Measurements from ENCODE around the gene SHC1.

Gene SHC1

DNA sequence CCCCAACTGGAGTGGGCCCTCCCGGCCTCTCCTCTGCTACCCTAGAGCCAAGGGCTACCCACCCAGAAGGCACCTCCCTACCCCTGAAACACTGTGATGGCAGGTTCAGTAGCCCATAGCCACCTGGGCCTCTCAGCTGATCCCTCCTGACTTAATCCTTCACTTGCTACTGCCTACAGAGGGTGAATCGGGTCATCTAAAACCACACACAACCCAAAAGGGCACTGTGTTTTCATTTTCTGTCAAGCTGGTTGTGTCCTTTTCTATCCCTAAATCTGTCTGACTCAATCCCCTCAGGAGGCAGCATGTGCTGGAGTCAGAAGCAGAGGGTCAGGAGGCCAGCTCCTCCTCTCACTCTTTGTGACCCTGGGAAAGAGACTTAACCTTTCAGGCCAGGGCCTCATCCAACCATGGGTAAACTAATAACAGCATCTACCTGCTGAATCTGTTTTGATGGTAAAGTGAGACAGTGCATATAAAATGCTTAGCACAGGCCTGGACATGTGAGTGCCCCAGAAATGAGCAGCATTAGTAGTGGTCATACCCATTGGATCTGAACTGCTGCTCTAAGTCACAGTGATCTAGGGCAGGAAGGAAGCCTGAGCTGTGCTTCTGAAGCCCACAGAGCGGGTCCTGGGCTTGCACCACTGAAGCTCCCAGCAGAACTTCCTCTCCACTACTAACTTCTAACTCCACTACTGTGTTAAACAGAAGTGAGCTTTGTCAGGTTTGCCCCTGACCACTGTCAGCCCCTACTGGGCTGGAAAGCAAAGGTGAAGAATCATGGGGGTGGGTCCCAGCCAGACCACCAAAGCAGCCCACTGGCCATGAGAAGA lies 45.0 kb downstream of the SHC1 start:
- H3K27ac ChIP-seq, result no peak overlapping the region
- H3K9me3 ChIP-seq (ENCODE audit: low read depth, low read length), result no peaks in the 10 kb centered on the region
- no peak overlapping the region for H3K4me3 ChIP-seq
- DNase-seq (ENCODE audit: low read depth, low spot score), result no peak
- no peak overlapping the region for H3K9ac ChIP-seq (ENCODE audit: insufficient read length)
- peaks cover 36% of the 10 kb centered on the region; the same call in 1 of the 2 replicates for H3K36me3 ChIP-seq (ENCODE audit: insufficient read depth, low read length)
- no peak for TF ChIP-seq POLR2AphosphoS5 (IDR thresholded peaks at IDR 0.05; ENCODE audit: borderline replicate concordance, low read depth, low read length)
- no peak for TF ChIP-seq EZH2 (IDR thresholded peaks at IDR 0.05)
- TF ChIP-seq FOXP2 (optimal IDR thresholded peaks at IDR 0.05; ENCODE audit: control extremely low read depth, extremely low read length, insufficient read depth), result no peak

DNA sequence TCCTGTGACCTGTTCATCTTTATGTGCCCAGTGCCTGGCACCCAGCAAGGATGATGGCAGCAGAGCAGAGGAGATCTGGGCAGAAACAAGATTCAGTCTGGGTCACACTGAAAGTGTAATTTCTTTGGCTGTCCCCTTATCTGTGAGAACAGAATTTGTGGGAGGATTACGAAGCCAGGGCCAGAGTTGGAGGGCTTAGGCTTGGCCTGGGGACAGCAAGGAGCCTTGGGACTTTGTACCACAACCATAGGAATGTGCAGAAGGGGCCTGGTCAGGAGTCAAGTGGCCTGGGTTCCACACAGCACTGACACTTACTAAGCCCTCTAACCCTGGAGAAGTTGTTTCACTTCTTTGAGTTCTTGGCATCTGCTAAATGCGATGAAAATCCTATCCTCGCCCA lies 46.9 kb downstream of the SHC1 start:
- H3K4me3 ChIP-seq, result no peak overlapping the region
- peaks cover 31% of the 10 kb centered on the region; the same call in 1 of the 2 replicates for H3K36me3 ChIP-seq (ENCODE audit: insufficient read depth, low read length)
- no peak overlapping the region for H3K27ac ChIP-seq
- H3K9ac ChIP-seq (ENCODE audit: insufficient read length), result no peak overlapping the region
- no peaks in the 10 kb centered on the region for H3K9me3 ChIP-seq (ENCODE audit: low read depth, low read length)
- TF ChIP-seq EZH2 (IDR thresholded peaks at IDR 0.05) (no peak), POLR2AphosphoS5 (IDR thresholded peaks at IDR 0.05; ENCODE audit: borderline replicate concordance, low read depth, low read length) (no peak), FOXP2 (optimal IDR thresholded peaks at IDR 0.05; ENCODE audit: control extremely low read depth, extremely low read length, insufficient read depth) (no peak)
- no peak for DNase-seq (ENCODE audit: low read depth, low spot score)

DNA sequence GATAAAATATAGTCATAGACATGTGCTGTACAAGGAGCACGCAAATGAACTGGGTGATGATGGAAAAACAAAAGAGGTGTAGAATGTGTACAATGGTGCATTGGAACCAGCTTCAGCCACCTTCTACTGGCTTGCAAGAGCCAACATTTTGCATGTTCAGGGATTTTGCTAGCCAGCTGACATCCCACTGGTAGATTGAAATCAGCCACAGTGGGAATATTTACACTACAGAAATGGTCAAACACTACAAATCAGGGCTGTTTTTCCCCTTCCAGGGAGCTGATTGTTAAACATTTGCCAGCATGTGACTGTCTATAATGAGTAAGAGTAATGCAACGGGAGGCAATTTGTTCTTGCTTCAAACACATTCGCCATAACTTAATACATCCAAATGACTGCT lies 57.3 kb downstream of the SHC1 start:
- H3K4me3 ChIP-seq, result no peak overlapping the region
- H3K9me3 ChIP-seq (ENCODE audit: low read depth, low read length), result no peaks in the 10 kb centered on the region
- TF ChIP-seq POLR2AphosphoS5 (IDR thresholded peaks at IDR 0.05; ENCODE audit: borderline replicate concordance, low read depth, low read length), result no peak
- TF ChIP-seq FOXP2 (optimal IDR thresholded peaks at IDR 0.05; ENCODE audit: control extremely low read depth, extremely low read length, insufficient read depth), result no peak
- no peak for TF ChIP-seq EZH2 (IDR thresholded peaks at IDR 0.05)
- H3K36me3 ChIP-seq (ENCODE audit: insufficient read depth, low read length), result no peaks in the 10 kb centered on the region
- no peak overlapping the region for H3K27ac ChIP-seq
- no peak overlapping the region for H3K9ac ChIP-seq (ENCODE audit: insufficient read length)
- no peak for DNase-seq (ENCODE audit: low read depth, low spot score)

DNA sequence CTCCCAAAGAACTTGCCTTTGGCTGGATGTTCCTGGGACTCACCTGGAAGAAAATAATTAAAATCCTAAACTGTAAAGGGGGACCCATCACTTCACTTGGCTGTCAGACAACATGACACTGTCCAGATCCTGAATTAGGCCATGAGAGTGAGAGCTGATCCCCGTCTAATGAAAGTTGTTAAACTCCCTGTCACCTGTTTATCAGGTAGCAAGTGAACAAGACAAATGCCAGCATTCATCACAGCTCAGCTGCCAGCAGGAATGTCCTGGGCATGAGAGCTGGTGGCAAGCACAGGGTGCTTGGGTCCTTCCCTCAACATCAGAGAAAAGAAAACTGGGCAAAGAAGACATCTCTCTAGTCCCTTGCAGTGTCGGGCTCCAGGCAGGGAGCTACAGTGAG lies 57.8 kb downstream of the SHC1 start:
- Histone ChIP-seq H3K9ac (ENCODE audit: insufficient read length) (no peak overlapping the region), H3K9me3 (ENCODE audit: low read depth, low read length) (no peaks in the 10 kb centered on the region), H3K4me3 (no peak overlapping the region), H3K27ac (no peak overlapping the region), H3K36me3 (ENCODE audit: insufficient read depth, low read length) (no peaks in the 10 kb centered on the region)
- no peak for DNase-seq (ENCODE audit: low read depth, low spot score)
- TF ChIP-seq FOXP2 (optimal IDR thresholded peaks at IDR 0.05; ENCODE audit: control extremely low read depth, extremely low read length, insufficient read depth), result no peak
- no peak for TF ChIP-seq EZH2 (IDR thresholded peaks at IDR 0.05)
- no peak for TF ChIP-seq POLR2AphosphoS5 (IDR thresholded peaks at IDR 0.05; ENCODE audit: borderline replicate concordance, low read depth, low read length)

Measured in SK-N-MC (cell line).